PC-9 (cell line): ENCODE measurements around the gene ZMYND10. TPM values are rescaled to one million over a fixed set of nuclear protein-coding genes. Genes with fewer than 3 reads are reported as not detected.

Experiments used
- BruUV-seq: library from RNA; stranded (reverse); fragments of 400-500 nt; replicated peaks from 2 replicates; lab custom pipeline; 2021; lab: Mats Ljungman, UMichigan
- CTCF ChIA-PET: fragments of 300-600 bp; sonication (Branson Sonifier 250); formaldehyde crosslinking; loops from one replicate; lab custom pipeline; 2022; ENCODE audit warnings: antibody characterized with exemption; lab: Charles Lee
- POLR2A ChIA-PET: fragments of 300-600 bp; sonication (Branson Sonifier 250); formaldehyde crosslinking; loops from one replicate; lab custom pipeline; 2022; ENCODE audit warnings: antibody characterized with exemption; ENCODE audit not compliant: unreplicated experiment; lab: Charles Lee
- DNase-seq, 2 experiments: peaks; one replicate each; pipeline versions ENCODE4 v3.0.0 to v3.0.0-alpha.2; 2015 to 2022; ENCODE audit warnings: mixed read lengths in 1 of 2
- H2AFZ ChIP-seq: fragments of 200-600 bp; sonication (generic); 2 replicates; pipeline ENCODE4 v1.8.1; 2017; ENCODE audit warnings: antibody characterized with exemption
- H3F3A ChIP-seq: fragments of 200-600 bp; sonication (generic); 2 replicates; pipeline ENCODE4 v1.8.1; 2017; ENCODE audit warnings: antibody characterized with exemption, mild to moderate bottlenecking, low read depth; ENCODE audit not compliant: insufficient read depth
- H3K27ac ChIP-seq: fragments of 200-600 bp; sonication (generic); 2 replicates; pipeline ENCODE4 v1.6.1; 2016; ENCODE audit warnings: mixed run types
- H3K27me3 ChIP-seq: fragments of 200-600 bp; sonication (generic); 2 replicates; pipeline ENCODE4 v1.6.1; 2016; ENCODE audit warnings: low read depth, mixed run types; ENCODE audit not compliant: insufficient read depth
- H3K36me3 ChIP-seq: fragments of 200-600 bp; sonication (generic); 2 replicates; pipeline ENCODE4 v1.6.1; 2016; ENCODE audit warnings: low read depth, mixed run types
- H3K4me1 ChIP-seq: fragments of 200-600 bp; sonication (generic); replicated peaks from 2 replicates; pipeline ENCODE4 v1.6.1; 2016; ENCODE audit warnings: mixed run types; ENCODE audit not compliant: insufficient read depth
- H3K4me2 ChIP-seq: fragments of 200-600 bp; sonication (generic); 2 replicates; pipeline ENCODE4 v1.6.1; 2017; ENCODE audit warnings: mixed run types
- H3K4me3 ChIP-seq: fragments of 200-600 bp; sonication (generic); 2 replicates; pipeline ENCODE4 v1.6.1; 2016; ENCODE audit warnings: mixed run types
- H3K79me2 ChIP-seq: fragments of 200-600 bp; sonication (generic); 2 replicates; pipeline ENCODE4 v1.6.1; 2017; ENCODE audit warnings: low read depth, mixed run types
- H3K9me2 ChIP-seq: fragments of 200-600 bp; sonication (generic); 2 replicates; pipeline ENCODE4 v1.8.1; 2017; ENCODE audit warnings: mild to moderate bottlenecking; ENCODE audit not compliant: insufficient read depth
- H3K9me3 ChIP-seq: fragments of 200-600 bp; sonication (generic); 2 replicates; pipeline ENCODE4 v1.8.1; 2016; ENCODE audit warnings: low read depth; ENCODE audit not compliant: insufficient read depth
- H4K20me1 ChIP-seq: fragments of 200-600 bp; sonication (generic); 2 replicates; pipeline ENCODE4 v1.8.1; 2017; ENCODE audit not compliant: insufficient read depth
- CTCF ChIP-seq: fragments of 200-600 bp; sonication (generic); conservative IDR thresholded peaks from 2 replicates; pipeline ENCODE4 v1.6.1; 2017; ENCODE audit warnings: mixed run types, antibody characterized with exemption, mild to moderate bottlenecking, moderate library complexity
- EZH2 ChIP-seq: fragments of 200-600 bp; sonication (generic); IDR thresholded peaks from 2 replicates; pipeline ENCODE4 v1.8.0; 2017; ENCODE audit warnings: antibody characterized with exemption, low read depth
- intact Hi-C: fragments of 100-400 bp; cut with micrococcal nuclease; formaldehyde crosslinking; loops from one replicate; pipeline ENCODE4 v1.10.0; 2022; ENCODE audit not compliant: unreplicated experiment
- total RNA-seq: library from RNA; stranded (reverse); gene quantifications from 2 replicates; pipeline ENCODE4 v1.2.3, GENCODE V29; 2021

ZMYND10 gene
- total RNA-seq, 1 experiment from 2014 or later, result 4.4 TPM

DNA sequence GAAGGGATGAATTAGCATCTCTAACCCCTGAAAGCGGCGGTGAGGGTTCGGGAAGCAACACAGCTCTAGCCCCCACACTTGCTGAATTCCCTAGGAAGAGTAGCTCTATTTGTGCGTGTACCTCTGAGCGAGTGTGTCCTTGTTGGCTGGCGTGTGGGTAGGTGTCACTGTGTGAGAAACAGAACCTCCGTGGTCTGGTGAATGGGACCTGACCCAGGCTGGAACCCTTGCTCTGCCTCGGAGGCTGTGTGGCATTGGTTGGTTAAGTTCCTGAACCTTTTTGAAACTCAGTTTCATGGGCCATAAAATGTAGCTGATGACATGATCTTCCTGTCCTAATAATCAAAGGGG is 14.2 kb upstream of the ZMYND10 start:
- Histone ChIP-seq H3K4me1 (peaks cover 27% of the 10 kb centered on the region), H3K36me3 (0 out of 2 replicates have a peak, but pooled peaks cover 4% of the 10 kb centered on the region), H3K27me3 (no peaks in the 10 kb centered on the region), H3K27ac (no peak overlapping the region), H3K79me2 (peaks cover 38% of the 10 kb centered on the region), H2AFZ (peak overlapping the region; percentile 90), H3K4me3 (peak overlapping the region; percentile 86; the same call in 1 of the 2 replicates), H4K20me1 (peaks cover 22% of the 10 kb centered on the region), H3K9me3 (no peaks in the 10 kb centered on the region), H3F3A (no peaks in the 10 kb centered on the region; the same call in 1 of the 2 replicates), H3K4me2 (peak overlapping the region; percentile 89), H3K9me2 (no peaks in the 10 kb centered on the region)
- CTCF ChIA-PET, result no interaction called here
- POLR2A ChIA-PET, result interaction anchor here (0.5 to 0.8 kb wide), 2 partner anchors 10 to 1885 kb away, joined by 4 read pairs; no protein-coding TSS in a partner anchor
- intact Hi-C loops, result loop anchor here (1.0 to 5.0 kb wide), 2 partner anchors 8 to 1028 kb away; partner anchors contain the start of gene MANF
- DNase-seq, result no peak
- TF ChIP-seq CTCF (no peak), EZH2 (no peak)
- BruUV-seq, result TSS peak; percentile 22

- DNase-seq, result peak; percentile 92 to 93
- Histone ChIP-seq H3K9me2 (no peaks in the 10 kb centered on the region), H3K4me2 (peak within 1 kb of the TSS; percentile 89), H3K36me3 (0 out of 2 replicates have a peak, but pooled peaks cover 4% of the 10 kb centered on the region), H4K20me1 (peaks cover 22% of the 10 kb centered on the region), H3K4me3 (peak within 1 kb of the TSS; percentile 86), H3K79me2 (peaks cover 38% of the 10 kb centered on the region), H3K4me1 (peaks cover 27% of the 10 kb centered on the region), H3F3A (no peaks in the 10 kb centered on the region; the same call in 1 of the 2 replicates), H3K27me3 (no peaks in the 10 kb centered on the region), H3K27ac (no peak within 1 kb of the TSS), H3K9me3 (no peaks in the 10 kb centered on the region), H2AFZ (peak within 1 kb of the TSS; percentile 90)
- intact Hi-C loops, result loop anchor here (1.0 to 5.0 kb wide), 2 partner anchors 8 to 1028 kb away; partner anchors contain the start of gene MANF
- ChIA-PET POLR2A (interaction anchor here (0.5 to 0.8 kb wide), 5 partner anchors 9 to 1886 kb away, joined by 3 to 4 read pairs (median 3); partner anchors contain the start of gene HYAL1), CTCF (interaction anchor here (0.6 kb wide), 1 partner anchor 12 kb away, joined by 18 read pairs; no protein-coding TSS in a partner anchor)
- TF ChIP-seq CTCF, result no peak
- TF ChIP-seq EZH2, result no peak
- BruUV-seq, result no TSS peak
These were observed 13.6 kb upstream of the ZMYND10 start, which contains the start of gene TMEM115 for GRCh38 chr3:50358911-50359759. TMEM115 (minus strand) TSS chr3:50359521; CDS start chr3:50359063, 458 bp downstream.

- TF ChIP-seq EZH2, result no peak
- H3K36me3 ChIP-seq, result 0 out of 2 replicates have a peak, but pooled peaks cover 4% of the 10 kb centered on the region
- BruUV-seq, result no TSS peak
- no peaks in the 10 kb centered on the region for H3K27me3 ChIP-seq
- CTCF ChIA-PET, result no interaction called here
- no peaks in the 10 kb centered on the region for H3K9me3 ChIP-seq
- POLR2A ChIA-PET, result interaction anchor here (0.5 to 0.7 kb wide), 3 partner anchors 22 to 1058 kb away, joined by 3 to 6 read pairs (median 3); partner anchors contain the start of gene HYAL1
- no peaks in the 10 kb centered on the region for H3K9me2 ChIP-seq
- H4K20me1 ChIP-seq, result peaks cover 22% of the 10 kb centered on the region
- no peak overlapping the region for H3K27ac ChIP-seq
- peak overlapping the region; percentile 86 for H3K4me3 ChIP-seq
- H3K79me2 ChIP-seq, result peaks cover 38% of the 10 kb centered on the region
- peak overlapping the region; percentile 88; the same call in 1 of the 2 replicates for H2AFZ ChIP-seq
- H3K4me2 ChIP-seq, result peak overlapping the region; percentile 89
- intact Hi-C loops, result loop anchor here (5.0 kb wide), 1 partner anchor 1029 kb away; the partner anchor contains the start of gene MANF
- peaks cover 27% of the 10 kb centered on the region for H3K4me1 ChIP-seq
- no peaks in the 10 kb centered on the region; the same call in 1 of the 2 replicates for H3F3A ChIP-seq
- DNase-seq, result no peak
These were observed 12.9 kb upstream of the ZMYND10 start for GRCh38 chr3:50358355-50358910.
